HG03066 (cell line): ENCODE results near the gene TMEM80.
"Not testable (repeated sequence)": the region's sequence is repeated elsewhere in the genome, so short reads cannot be mapped to it uniquely, and the experiment has no call there.

Source experiments
- ATAC-seq: cut with Tn5 transposase; IDR thresholded peaks from one replicate; pipeline ENCODE4 v1.9.1; 2021; ENCODE audit warnings: low read depth; ENCODE audit not compliant: unreplicated experiment

Gene TMEM80

GRCh38 chr11:720017-720641 lies 24.5 kb downstream of the TMEM80 start:
- no peak for ATAC-seq

- ATAC-seq, result no peak
These were observed 25.1 kb downstream of the TMEM80 start for GRCh38 chr11:720642-721246.

GRCh38 chr11:721247-721740 lies 25.7 kb downstream of the TMEM80 start:
- ATAC-seq, result no peak

- ATAC-seq, result no peak
These were observed 26.2 kb downstream of the TMEM80 start for GRCh38 chr11:721741-722345.

- ATAC-seq, result no peak
These were observed 26.8 kb downstream of the TMEM80 start for GRCh38 chr11:722346-722811.

DNA sequence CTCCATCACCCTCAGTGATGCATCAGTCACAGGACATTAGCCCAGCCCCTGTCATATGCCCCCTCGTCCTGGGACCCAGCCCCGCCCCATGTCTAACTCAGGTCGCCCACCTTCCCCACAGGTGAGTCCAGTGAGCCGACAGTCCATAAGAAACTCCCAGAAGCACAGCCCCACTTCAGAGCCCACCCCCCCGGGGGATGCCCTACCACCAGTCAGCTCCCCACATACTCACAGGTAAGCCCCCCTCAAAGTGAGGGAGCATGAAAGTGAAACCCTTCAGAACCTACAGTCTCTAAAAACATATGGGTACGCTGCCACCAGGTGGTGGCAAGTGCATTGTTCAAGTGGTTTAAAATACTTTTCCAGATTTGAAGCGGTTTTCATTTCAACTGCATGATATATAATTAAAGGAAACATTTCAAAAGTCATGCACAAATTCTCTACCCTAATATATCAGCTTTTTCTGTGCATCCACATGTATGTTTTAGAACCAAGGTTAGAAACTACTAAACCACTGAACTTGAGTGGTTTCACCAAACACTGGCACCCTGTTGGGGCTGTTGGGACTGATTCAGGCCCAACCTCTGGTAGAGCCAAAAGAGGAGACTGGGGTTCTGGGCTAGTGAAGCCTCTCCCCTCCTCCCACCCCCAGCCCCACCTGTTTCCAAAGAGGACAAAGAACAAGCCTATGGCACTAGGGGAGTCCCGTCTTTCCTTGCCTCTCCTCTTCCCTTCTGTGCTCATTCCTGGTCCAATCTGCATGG lies 27.7 kb downstream of the TMEM80 start:
- no peak for ATAC-seq

GRCh38 chr11:724049-724777 lies 28.6 kb downstream of the TMEM80 start:
- ATAC-seq, result no peak

GRCh38 chr11:724778-725386 lies 29.3 kb downstream of the TMEM80 start:
- ATAC-seq, result no peak

DNA sequence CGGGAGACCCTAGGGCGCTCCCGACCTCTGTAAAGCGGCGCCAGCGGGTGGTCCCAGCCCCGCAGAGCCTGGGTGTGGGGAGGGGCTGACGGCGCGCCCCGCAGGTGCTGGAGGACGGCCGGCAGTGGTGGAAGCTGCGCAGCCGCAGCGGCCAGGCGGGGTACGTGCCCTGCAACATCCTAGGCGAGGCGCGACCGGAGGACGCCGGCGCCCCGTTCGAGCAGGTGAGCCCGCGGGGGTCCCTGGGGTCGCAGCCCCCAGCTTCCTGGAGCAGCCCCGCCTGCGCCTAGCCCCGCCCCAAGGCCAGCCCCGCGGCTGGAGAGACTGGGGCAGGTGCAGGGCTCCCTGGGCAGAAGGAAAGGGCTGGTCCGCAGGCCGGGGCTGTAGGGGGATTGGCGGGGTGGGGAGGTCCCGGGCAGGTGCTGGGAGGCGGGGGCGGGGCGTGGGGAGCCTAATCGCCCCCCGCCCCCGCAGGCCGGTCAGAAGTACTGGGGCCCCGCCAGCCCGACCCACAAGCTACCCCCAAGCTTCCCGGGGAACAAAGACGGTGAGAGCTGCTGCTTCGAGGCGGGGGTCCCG lies 30.1 kb downstream of the TMEM80 start:
- ATAC-seq, result no peak

- ATAC-seq, result no peak
These were observed 30.9 kb downstream of the TMEM80 start for GRCh38 chr11:726278-727220.

- no peak for ATAC-seq
These were observed 31.7 kb downstream of the TMEM80 start for GRCh38 chr11:727281-727701.

DNA sequence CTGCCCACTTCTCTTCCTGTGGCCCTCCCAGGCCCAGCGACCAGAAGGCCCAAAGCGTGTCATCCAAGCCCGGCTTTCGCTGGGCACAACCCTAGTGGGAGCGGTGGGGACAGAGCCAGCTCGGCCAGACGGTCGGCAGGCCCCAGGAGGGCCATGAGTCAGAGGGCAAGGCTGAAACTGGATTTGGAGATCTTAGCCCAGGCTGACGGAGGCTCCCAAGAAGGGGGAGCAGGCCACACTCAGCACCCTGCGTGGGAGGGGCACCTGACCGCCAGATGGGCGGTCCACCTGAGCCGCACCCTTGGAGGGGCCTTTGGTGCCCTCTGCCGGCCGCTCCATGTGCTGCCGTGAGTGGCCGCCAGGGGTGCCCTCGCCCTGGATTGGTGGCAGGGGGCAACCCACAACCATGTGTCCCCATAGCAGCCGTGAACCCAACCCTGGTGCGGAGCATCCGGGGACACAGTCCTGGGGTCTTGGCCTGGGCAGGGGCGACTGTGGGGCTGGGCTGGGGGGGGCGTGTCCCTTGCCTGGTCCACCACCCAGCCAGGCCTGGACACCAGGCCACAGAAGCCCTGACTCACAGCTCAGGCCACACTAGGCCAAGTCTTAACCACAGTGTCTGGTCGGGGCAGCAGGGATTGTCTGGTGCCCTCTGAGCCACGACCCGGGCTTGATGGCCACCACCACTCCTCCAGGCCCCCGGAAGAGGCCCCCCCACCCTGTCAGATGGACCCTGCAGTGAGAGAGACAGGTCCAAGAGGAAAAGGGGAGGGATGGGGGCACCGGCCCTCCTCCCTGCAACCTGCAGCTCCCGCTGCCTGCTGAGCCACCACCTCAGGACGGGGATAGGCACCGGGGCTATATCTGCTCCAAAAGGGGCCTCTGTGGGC lies 32.5 kb downstream of the TMEM80 start:
- no peak for ATAC-seq

GRCh38 chr11:728901-729491 lies 33.4 kb downstream of the TMEM80 start:
- ATAC-seq, result no peak

GRCh38 chr11:729492-730074 lies 34.0 kb downstream of the TMEM80 start:
- ATAC-seq, result no peak

DNA sequence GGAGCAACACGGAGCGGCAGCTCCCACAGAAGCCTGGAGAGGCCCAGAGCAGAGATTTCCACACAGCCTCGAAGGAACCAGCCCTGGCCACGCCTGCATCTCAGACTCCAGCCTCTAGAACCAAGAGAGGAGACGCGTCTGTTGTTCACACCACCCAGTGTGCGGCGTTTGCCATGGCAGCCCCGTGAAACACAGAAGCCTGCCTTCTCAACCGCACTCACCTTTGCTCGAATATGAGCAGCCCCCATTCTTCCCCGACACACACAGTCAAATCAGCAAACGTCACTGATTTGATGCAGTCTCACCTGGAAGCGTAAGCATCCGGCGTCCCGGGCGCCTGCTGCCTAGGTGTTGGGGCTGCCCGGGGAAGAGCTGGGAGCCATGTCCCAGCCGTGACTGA lies 37.5 kb downstream of the TMEM80 start:
- ATAC-seq, result no peak

DNA sequence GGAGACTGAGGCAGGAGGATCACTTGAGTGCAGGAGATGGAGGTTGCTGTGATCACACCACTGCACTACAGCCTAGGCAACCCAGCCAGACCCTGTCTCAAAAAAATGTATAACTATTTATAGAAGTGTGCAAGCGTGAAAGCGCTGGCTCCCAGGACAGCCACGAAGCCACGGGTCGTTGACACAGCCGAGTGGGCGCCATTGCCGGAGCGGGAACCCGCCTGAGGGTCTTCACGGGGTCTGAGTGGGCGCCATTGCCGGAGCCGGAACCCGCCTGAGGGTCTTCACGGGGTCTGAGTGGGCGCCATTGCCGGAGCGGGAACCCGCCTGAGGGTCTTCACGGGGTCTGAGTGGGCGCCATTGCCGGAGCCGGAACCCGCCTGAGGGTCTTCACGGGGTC lies 38.9 kb downstream of the TMEM80 start:
- ATAC-seq, result not testable (repeated sequence)

- no peak for ATAC-seq
These were observed 41.8 kb downstream of the TMEM80 start for GRCh38 chr11:737366-737765.
